ENCODE results near the gene ECI1. TPM values are rescaled to one million over a fixed set of nuclear protein-coding genes. Genes with fewer than 3 reads are reported as not detected.
A peak's percentile ranks its signal among the peaks of the same experiment; 100 is the strongest.

ECI1 gene
- total RNA-seq, 1 donor from 2014 or later = 50.4 TPM

DNA sequence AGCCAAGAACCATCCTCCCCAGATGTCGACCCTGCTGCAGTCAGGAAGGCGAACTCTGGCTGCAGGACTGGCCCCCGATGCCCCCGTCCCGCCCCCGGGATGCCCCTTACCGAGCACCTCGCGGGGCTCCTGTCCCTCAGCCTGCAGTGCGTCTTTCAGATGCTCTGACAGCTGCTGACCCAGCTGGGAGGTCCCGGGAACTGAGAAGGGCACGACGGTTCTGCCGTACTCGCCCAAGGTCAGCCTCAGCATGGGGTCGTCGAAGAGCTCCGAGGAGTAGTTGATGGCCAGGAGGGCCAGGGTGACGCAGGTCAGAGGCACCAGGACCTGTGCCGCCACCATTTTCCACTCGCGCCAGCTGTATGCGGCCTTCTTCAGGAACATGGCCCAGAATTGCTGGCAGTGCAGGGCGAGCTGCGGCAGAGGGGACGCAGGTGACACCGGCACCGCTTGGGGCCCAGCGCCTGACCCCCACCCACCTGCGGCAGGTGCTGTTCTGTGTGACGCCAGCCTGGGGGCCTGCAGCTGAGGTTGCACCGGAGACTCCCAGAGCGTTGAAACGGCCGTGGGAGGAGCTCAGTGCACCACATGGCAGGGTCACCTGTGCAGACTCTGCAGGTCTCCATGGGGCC, 36.6 kb upstream of the ECI1 start:
- DNase-seq (no peak), ATAC-seq (no peak)
- H3K36me3 ChIP-seq = peaks cover 98% of the 10 kb centered on the region

DNA sequence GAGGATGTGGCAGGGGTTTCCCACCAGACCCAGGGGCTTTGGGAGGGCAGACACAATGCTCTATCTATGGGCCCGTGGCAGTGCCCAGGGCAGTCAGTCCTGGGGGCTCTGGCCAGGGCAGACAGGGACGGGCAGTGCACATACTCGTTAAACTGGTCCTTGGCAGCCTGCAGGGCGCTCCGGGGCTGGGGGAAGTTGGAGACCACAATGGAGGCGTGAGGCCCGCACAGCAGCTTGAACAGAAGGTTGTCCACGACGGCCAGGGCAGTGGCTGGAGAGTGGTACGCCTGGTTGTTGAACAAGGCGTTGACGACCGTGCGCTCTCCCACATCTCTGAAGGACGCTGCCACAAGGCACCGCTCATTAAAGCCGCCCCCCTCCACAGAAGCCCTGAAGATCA, 35.2 kb upstream of the ECI1 start:
- DNase-seq = no peak
- TF ChIP-seq, protein P1, sequence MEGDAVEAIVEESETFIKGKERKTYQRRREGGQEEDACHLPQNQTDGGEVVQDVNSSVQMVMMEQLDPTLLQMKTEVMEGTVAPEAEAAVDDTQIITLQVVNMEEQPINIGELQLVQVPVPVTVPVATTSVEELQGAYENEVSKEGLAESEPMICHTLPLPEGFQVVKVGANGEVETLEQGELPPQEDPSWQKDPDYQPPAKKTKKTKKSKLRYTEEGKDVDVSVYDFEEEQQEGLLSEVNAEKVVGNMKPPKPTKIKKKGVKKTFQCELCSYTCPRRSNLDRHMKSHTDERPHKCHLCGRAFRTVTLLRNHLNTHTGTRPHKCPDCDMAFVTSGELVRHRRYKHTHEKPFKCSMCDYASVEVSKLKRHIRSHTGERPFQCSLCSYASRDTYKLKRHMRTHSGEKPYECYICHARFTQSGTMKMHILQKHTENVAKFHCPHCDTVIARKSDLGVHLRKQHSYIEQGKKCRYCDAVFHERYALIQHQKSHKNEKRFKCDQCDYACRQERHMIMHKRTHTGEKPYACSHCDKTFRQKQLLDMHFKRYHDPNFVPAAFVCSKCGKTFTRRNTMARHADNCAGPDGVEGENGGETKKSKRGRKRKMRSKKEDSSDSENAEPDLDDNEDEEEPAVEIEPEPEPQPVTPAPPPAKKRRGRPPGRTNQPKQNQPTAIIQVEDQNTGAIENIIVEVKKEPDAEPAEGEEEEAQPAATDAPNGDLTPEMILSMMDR (IDR thresholded peaks at IDR 0.05) = no peak
- peaks cover 87% of the 10 kb centered on the region for H3K36me3 ChIP-seq
- intact Hi-C loops (cut with DNase I) = no loop called here
- H3K9me3 ChIP-seq = no peaks in the 10 kb centered on the region
- H3K4me3 ChIP-seq = no peak overlapping the region
- no peak for ATAC-seq
- no peaks in the 10 kb centered on the region for H3K27me3 ChIP-seq (ENCODE audit: low read depth)
- no peak overlapping the region for H3K27ac ChIP-seq
- H3K4me1 ChIP-seq = no peaks in the 10 kb centered on the region

More for the DNA sequence above, 36.6 kb upstream of the ECI1 start:
- Histone ChIP-seq H3K9me3 (no peaks in the 10 kb centered on the region), H3K4me3 (no peak overlapping the region), H3K27ac (no peak overlapping the region), H3K4me1 (no peaks in the 10 kb centered on the region), H3K27me3 (ENCODE audit: low read depth) (no peaks in the 10 kb centered on the region)
- intact Hi-C loops (cut with DNase I) = no loop called here
- TF ChIP-seq, protein P1 (IDR thresholded peaks at IDR 0.05) = no peak

DNA sequence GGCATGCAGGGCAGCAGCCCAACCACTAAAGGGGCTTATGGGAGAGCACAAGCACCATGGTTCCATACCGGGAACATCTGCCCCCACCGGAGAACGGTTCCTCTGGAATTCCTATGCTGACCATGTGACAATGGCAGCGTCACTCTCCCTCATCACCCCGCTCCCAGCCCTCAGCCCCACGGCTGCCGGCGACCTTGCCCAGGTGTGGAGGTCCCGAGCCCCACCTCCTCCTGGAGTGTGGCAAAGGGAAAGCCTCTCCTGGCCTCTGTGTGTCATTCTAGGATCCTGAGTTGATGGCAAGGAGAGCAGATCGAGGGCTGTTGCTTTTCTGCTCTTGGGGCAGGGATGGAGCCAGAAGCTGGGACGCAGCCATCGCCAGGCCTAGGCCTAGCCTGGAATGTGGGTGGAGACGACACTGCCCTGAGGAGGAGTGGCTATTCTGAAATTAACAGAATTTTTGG, 34.4 kb upstream of the ECI1 start:
- DNase-seq (no peak), ATAC-seq (no peak)
- intact Hi-C loops (cut with DNase I) = no loop called here
- Histone ChIP-seq H3K36me3 (peaks cover 87% of the 10 kb centered on the region), H3K4me1 (no peaks in the 10 kb centered on the region), H3K4me3 (no peak overlapping the region), H3K27me3 (ENCODE audit: low read depth) (no peaks in the 10 kb centered on the region), H3K9me3 (no peaks in the 10 kb centered on the region), H3K27ac (no peak overlapping the region)
- TF ChIP-seq, protein P1 (IDR thresholded peaks at IDR 0.05) = no peak

DNA sequence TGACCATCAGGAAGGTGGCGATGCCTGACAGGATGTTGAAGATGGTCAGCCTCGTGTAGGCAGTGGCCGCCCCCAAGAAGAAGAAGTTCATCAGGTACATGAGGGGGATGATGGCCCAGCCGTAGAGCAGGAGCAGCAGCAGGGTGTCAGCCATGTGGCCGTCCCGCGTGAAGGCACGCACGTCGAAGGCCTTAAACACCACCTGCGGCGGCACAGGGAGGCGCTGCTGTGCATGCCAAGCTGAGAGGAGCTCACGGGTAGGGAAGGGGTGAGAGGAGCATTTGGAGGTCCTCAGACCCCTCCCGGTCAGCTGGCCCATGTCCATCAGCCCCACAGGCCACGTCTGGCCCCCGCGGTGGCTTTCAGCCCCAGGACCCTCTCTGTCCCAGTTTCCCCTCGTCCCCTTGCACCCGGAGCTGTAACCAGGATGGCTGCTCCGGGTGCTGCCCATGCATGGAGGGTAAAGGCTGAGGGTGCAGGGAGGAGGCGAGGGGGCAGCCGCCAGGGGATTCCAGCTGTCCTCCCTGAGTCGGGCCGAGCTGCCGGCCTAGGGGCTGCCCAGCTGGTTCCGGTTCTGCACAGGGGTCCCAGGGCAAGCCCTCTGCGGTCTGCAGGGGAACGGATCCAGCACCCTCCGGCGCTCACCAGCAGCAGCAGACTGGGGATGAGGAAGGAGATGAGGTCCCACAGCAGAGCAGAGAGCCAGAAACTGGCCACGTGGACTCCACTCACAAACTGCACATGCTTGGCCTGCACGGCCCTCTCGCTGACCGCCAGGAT, 33.6 kb upstream of the ECI1 start:
- Histone ChIP-seq H3K36me3 (peaks cover 87% of the 10 kb centered on the region), H3K27me3 (ENCODE audit: low read depth) (no peaks in the 10 kb centered on the region), H3K27ac (no peak overlapping the region), H3K4me3 (no peak overlapping the region), H3K4me1 (no peaks in the 10 kb centered on the region), H3K9me3 (no peaks in the 10 kb centered on the region)
- TF ChIP-seq, protein P1 (IDR thresholded peaks at IDR 0.05) = no peak
- intact Hi-C loops (cut with DNase I) = no loop called here
- ATAC-seq = peak in 1 of 2 donors; percentile 1
- no peak for DNase-seq

DNA sequence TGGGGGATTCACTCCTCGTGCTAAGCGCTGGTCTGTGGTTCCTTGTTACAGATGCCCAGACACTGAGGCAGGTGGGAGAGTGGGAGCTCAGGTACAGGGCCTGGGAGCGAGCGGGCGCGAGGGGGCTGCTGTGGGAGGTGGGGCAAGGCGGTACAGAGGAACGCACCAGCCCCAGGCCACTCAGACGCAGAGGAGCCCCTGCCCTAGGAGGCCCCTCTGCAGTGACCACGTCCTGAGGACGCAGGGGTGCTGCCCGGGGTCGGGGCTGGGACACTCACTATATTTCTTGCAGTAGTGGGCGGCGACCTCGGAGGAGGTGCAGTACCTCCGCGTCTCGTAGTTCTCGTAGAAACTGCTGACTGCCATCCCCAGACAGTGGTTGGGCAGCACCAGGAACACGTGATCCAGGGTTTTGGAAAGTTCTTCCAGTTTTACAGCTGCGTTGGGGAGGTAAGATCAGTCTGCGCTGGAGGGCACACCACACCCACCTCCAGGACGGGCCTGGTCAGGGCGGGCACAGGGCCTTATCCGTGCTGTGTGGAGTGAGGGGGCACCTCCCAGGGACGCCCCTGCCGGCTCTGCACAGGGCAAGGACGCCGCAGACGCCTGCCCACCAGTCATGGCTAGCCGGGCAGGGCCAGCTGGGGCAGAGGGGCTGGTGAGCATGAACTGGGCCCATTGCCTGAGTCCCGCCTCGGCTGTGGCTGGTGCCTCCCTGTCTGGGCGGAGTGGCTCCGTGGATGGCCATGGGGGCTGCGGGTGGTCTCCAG, 32.8 kb upstream of the ECI1 start:
- intact Hi-C loops (cut with DNase I) = no loop called here
- ATAC-seq (no peak), DNase-seq (no peak)
- Histone ChIP-seq H3K36me3 (peaks cover 89% of the 10 kb centered on the region), H3K27ac (no peak overlapping the region), H3K4me1 (no peaks in the 10 kb centered on the region), H3K9me3 (no peaks in the 10 kb centered on the region), H3K27me3 (ENCODE audit: low read depth) (no peaks in the 10 kb centered on the region), H3K4me3 (no peak overlapping the region)
- TF ChIP-seq, protein P1 (IDR thresholded peaks at IDR 0.05) = no peak
